Measurements from ENCODE around the gene SGK1.

- TF ChIP-seq POLR2A (IDR thresholded peaks at IDR 0.05): no peak
- no peak for TF ChIP-seq CTCF (IDR thresholded peaks at IDR 0.05)
- no peak for TF ChIP-seq POLR2AphosphoS5 (IDR thresholded peaks at IDR 0.05)
- no peak for TF ChIP-seq EP300 (IDR thresholded peaks at IDR 0.05; ENCODE audit: low read depth)
Observed at GRCh38 chr6:134128146-134128545, 189.8 kb downstream of the SGK1 start.
